Activated CD4-positive, alpha-beta memory T cell treated with anti-CD3 and anti-CD28 coated beads, Interleukin-2, amount 10 ng/mL, durations not matched to agents 7 days and 5 days (primary cell): ENCODE data around the gene ZFAND4. TPM values are rescaled to one million over a fixed set of nuclear protein-coding genes. Genes with fewer than 3 reads are reported as not detected.
"Not testable (repeated sequence)": the region's sequence is repeated elsewhere in the genome, so short reads cannot be mapped to it uniquely, and the experiment has no call there.

Experiments used
- CTCF ChIA-PET: fragments of 350-600 bp; sonication (Branson Sonifier 250); formaldehyde crosslinking; loops from one replicate; lab custom pipeline; 2021; ENCODE audit warnings: antibody characterized with exemption, inconsistent platforms; lab: Charles Lee
- POLR2A ChIA-PET: fragments of 350-600 bp; sonication (Branson Sonifier 250); formaldehyde crosslinking; loops from one replicate; lab custom pipeline; 2021; ENCODE audit warnings: antibody characterized with exemption; lab: Charles Lee
- DNase-seq: peaks from one replicate; pipeline ENCODE4 v3.0.0-alpha.2; 2020
- H3K27ac Mint-ChIP-seq: one replicate; pipeline ENCODE4 v1.8.0; 2021; ENCODE audit warnings: mild to moderate bottlenecking, mixed read lengths
- H3K27me3 Mint-ChIP-seq: one replicate; pipeline ENCODE4 v1.8.0; 2021; ENCODE audit warnings: mixed read lengths
- H3K36me3 Mint-ChIP-seq: one replicate; pipeline ENCODE4 v1.8.0; 2021; ENCODE audit warnings: low read depth, mixed read lengths
- H3K4me1 Mint-ChIP-seq: one replicate; pipeline ENCODE4 v1.8.0; 2021; ENCODE audit warnings: mixed read lengths
- H3K4me3 Mint-ChIP-seq: one replicate; pipeline ENCODE4 v1.8.0; 2021; ENCODE audit warnings: mild to moderate bottlenecking, mixed read lengths
- H3K9me3 Mint-ChIP-seq: one replicate; pipeline ENCODE4 v1.8.0; 2021; ENCODE audit warnings: mixed read lengths
- total RNA-seq, 2 experiments: library from RNA; stranded (reverse); gene quantifications; one replicate each; pipeline ENCODE4 v1.2.3, GENCODE V29; 2021

The ZFAND4 gene
- total RNA-seq, result 10 to 100 TPM; 19.6 to 19.7 TPM

- Mint-ChIP-seq H3K27ac (peak within 1 kb of the TSS; percentile 80), H3K4me3 (peak within 1 kb of the TSS; percentile 92), H3K27me3 (no peaks in the 10 kb centered on the region), H3K9me3 (no peaks in the 10 kb centered on the region), H3K36me3 (peaks cover 14% of the 10 kb centered on the region), H3K4me1 (peaks cover 33% of the 10 kb centered on the region)
- CTCF ChIA-PET, result interaction anchor here (0.5 to 3.1 kb wide), 5 partner anchors 10 to 437 kb away, joined by 3 to 22 read pairs (median 8); no protein-coding TSS in a partner anchor
- DNase-seq, result peak; percentile 96
- POLR2A ChIA-PET, result interaction anchor here (0.6 to 2.1 kb wide), 9 partner anchors 10 to 251 kb away, joined by 3 to 11 read pairs (median 5); partner anchors contain the start of gene WASHC2C
Observed at GRCh38 chr10:45672181-45673073, at the start of gene ZFAND4. Gene ZFAND4, minus strand, starts transcription at chr10:45672772. Its CDS starts 9,047 bp downstream, at chr10:45663725.

DNA sequence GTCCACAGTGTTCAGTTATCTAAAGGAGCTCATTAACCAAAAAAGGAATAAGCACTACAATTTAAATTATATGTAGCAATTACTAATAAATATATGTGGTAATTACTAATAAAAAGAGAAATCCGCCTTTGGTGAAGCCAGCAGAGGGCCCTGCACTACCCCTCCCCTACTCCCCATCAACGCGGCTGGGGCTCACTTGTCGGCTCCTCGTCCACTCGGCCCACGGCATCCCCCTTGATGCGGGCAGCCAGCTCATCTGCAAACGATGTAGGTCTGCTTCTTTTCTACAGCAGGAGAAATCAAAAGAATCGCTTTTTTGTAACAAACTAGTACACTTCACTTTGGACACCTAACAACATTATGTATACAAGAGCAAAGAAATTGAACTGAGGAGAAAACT, 48.9 kb upstream of the ZFAND4 start:
- H3K9me3 Mint-ChIP-seq, CTCF ChIA-PET, DNase-seq, POLR2A ChIA-PET, H3K36me3 Mint-ChIP-seq, H3K27me3 Mint-ChIP-seq, H3K27ac Mint-ChIP-seq, H3K4me1 Mint-ChIP-seq, H3K4me3 Mint-ChIP-seq: not testable (repeated sequence)

- CTCF ChIA-PET, H3K9me3 Mint-ChIP-seq: not testable (repeated sequence)
Observed at GRCh38 chr10:45717642-45718041, 45.1 kb upstream of the ZFAND4 start.

GRCh38 chr10:45717053-45717452, 44.5 kb upstream of the ZFAND4 start:
- H3K27ac Mint-ChIP-seq, H3K9me3 Mint-ChIP-seq, H3K36me3 Mint-ChIP-seq, H3K27me3 Mint-ChIP-seq, DNase-seq, CTCF ChIA-PET, POLR2A ChIA-PET, H3K4me1 Mint-ChIP-seq, H3K4me3 Mint-ChIP-seq: not testable (repeated sequence)

More at GRCh38 chr10:45717642-45718041, 45.1 kb upstream of the ZFAND4 start:
- H3K4me3 Mint-ChIP-seq, DNase-seq, H3K27ac Mint-ChIP-seq, H3K4me1 Mint-ChIP-seq, H3K27me3 Mint-ChIP-seq, H3K36me3 Mint-ChIP-seq, POLR2A ChIA-PET: not testable (repeated sequence)

DNA sequence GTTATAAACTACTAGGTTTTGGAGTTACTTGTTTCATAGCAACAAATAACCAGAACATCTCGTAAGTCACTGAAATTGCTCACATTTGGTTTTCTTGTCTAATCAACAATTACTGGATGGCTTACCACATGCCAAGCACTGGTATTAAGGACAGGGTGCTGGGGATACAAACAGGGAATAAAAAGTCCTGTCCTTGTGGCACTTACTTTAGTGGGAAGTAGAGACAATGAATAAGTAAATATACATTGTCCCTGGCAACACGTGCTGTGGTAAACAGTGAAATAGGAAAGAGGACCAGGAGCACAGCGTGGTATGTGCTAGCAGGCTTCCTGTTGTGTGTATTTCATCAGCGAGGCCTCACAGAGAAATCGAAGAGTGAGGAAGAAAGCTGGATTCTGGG, 38.7 kb upstream of the ZFAND4 start:
- H3K4me3 Mint-ChIP-seq, POLR2A ChIA-PET, DNase-seq, H3K36me3 Mint-ChIP-seq, H3K9me3 Mint-ChIP-seq, H3K27ac Mint-ChIP-seq, CTCF ChIA-PET, H3K27me3 Mint-ChIP-seq, H3K4me1 Mint-ChIP-seq: not testable (repeated sequence)

DNA sequence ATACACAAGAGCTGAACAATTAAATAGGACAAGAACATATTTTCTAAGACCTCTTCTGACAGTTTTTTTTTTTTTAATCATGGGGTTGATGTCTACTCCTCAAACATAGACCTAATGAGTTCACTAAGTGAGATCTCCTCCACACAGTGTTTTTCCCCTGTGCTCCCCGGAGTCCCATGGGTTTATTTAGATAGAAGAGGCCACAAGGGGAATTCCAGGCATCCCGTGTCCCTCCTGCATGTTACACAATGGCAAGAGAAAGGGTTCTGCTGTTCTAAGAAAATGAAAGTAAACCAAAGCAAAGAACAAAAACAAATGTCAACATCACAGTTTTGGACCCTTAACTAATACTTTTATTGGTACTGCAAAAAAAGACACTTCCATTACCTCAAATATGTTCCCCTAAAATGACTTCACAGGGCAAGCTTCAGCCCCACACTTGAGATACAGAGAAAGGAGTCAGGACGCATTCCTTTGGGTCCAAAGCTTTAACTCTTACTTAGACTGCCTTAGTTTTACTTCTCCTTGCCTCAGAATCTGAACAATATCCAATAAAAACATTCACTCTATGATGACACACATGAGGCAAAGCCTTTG, 37.7 kb upstream of the ZFAND4 start:
- POLR2A ChIA-PET, H3K36me3 Mint-ChIP-seq, H3K27ac Mint-ChIP-seq: not testable (repeated sequence)

GRCh38 chr10:45678467-45678866, 5.9 kb upstream of the ZFAND4 start:
- CTCF ChIA-PET, DNase-seq, H3K27me3 Mint-ChIP-seq, H3K4me3 Mint-ChIP-seq, H3K4me1 Mint-ChIP-seq, H3K27ac Mint-ChIP-seq, POLR2A ChIA-PET, H3K9me3 Mint-ChIP-seq, H3K36me3 Mint-ChIP-seq: not testable (repeated sequence)

More for the DNA sequence above, 37.7 kb upstream of the ZFAND4 start:
- H3K4me3 Mint-ChIP-seq, H3K9me3 Mint-ChIP-seq, DNase-seq, H3K4me1 Mint-ChIP-seq, CTCF ChIA-PET, H3K27me3 Mint-ChIP-seq: not testable (repeated sequence)

- POLR2A ChIA-PET, result no interaction called here
- Mint-ChIP-seq H3K9me3 (no peaks in the 10 kb centered on the region), H3K27me3 (no peaks in the 10 kb centered on the region), H3K27ac (no peak overlapping the region), H3K36me3 (peaks cover 12% of the 10 kb centered on the region), H3K4me1 (peaks cover 20% of the 10 kb centered on the region), H3K4me3 (no peak overlapping the region)
- DNase-seq, result no peak
- CTCF ChIA-PET, result interaction anchor here (1.0 kb wide), 1 partner anchor 9 kb away, joined by 3 read pairs; no protein-coding TSS in a partner anchor
Observed at GRCh38 chr10:45675388-45675787, 2.8 kb upstream of the ZFAND4 start.

DNA sequence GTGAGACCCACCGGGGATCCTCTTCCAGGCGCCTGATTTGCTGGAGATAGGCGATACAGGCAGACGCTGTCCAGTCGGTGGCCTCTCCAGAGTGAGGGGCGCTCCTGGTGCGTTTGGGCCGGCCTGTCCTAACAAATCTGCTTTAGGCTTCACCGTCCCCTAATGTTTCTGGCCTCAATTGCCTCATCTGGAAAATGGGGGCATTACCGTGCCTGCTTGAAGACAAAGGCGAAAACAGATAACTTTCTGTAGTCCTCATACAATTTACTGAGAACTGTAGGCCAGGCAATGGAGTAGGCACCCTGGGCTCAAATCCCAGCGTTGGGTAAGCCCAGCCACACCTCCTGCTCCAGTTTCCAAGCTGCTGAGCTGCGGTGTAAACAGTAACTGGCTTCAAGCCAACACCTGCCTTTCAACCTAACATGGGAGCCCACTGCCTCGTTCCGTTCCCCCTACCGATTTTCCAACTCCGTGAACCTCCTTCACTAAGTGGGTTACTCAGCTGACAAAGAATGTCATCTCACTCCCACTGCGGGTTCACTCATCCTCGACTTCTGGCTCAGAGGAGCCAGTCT, 589 bp upstream of the ZFAND4 start:
- Mint-ChIP-seq H3K4me1 (peaks cover 33% of the 10 kb centered on the region), H3K4me3 (peak overlapping the region; percentile 79), H3K36me3 (peaks cover 14% of the 10 kb centered on the region), H3K27me3 (no peaks in the 10 kb centered on the region), H3K9me3 (no peaks in the 10 kb centered on the region), H3K27ac (no peak overlapping the region)
- ChIA-PET CTCF (interaction anchor here (0.5 to 3.1 kb wide), 3 partner anchors 11 to 437 kb away, joined by 3 to 22 read pairs (median 8); no protein-coding TSS in a partner anchor), POLR2A (interaction anchor here (1.3 to 2.1 kb wide), 4 partner anchors 92 to 252 kb away, joined by 3 to 11 read pairs (median 4); no protein-coding TSS in a partner anchor)
- no peak for DNase-seq

GRCh38 chr10:45671300-45671699, 1.3 kb downstream of the ZFAND4 start:
- H3K27ac Mint-ChIP-seq, result peak overlapping the region; percentile 77
- POLR2A ChIA-PET, result interaction anchor here (0.7 to 2.1 kb wide), 6 partner anchors 8 to 206 kb away, joined by 3 to 11 read pairs (median 5); partner anchors contain the start of gene WASHC2C

DNA sequence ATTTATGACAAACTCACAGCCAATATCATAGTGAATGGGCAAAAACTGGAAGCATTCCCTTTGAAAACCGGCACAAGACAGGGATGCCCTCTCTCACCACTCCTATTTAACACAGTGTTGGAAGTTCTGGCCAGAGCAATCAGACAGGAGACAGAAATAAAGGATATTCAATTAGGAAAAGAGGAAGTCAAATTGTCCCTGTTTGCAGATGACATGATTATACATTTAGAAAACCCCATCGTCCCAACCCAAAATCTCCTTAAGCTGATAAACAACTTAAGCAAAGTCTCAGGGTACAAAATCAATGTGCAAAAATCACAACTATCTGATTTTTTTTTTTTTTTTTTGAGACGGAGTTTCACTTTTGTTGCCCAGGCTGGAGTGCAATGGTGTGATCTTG, 2.7 kb downstream of the ZFAND4 start:
- peaks cover 16% of the 10 kb centered on the region for H3K36me3 Mint-ChIP-seq
- H3K27ac Mint-ChIP-seq, DNase-seq, H3K9me3 Mint-ChIP-seq, H3K27me3 Mint-ChIP-seq, H3K4me3 Mint-ChIP-seq, POLR2A ChIA-PET: not testable (repeated sequence)
- CTCF ChIA-PET, result interaction anchor here (1.0 kb wide), 1 partner anchor 423 kb away, joined by 3 read pairs; no protein-coding TSS in a partner anchor
- H3K4me1 Mint-ChIP-seq, result peaks cover 33% of the 10 kb centered on the region

More at GRCh38 chr10:45671300-45671699, 1.3 kb downstream of the ZFAND4 start:
- Mint-ChIP-seq H3K4me1 (peaks cover 33% of the 10 kb centered on the region), H3K4me3 (peak overlapping the region; percentile 92), H3K36me3 (peaks cover 14% of the 10 kb centered on the region)
- CTCF ChIA-PET, result interaction anchor here (0.9 to 3.1 kb wide), 4 partner anchors 9 to 436 kb away, joined by 5 to 22 read pairs (median 10); no protein-coding TSS in a partner anchor
- not testable (repeated sequence) for DNase-seq, H3K9me3 Mint-ChIP-seq, H3K27me3 Mint-ChIP-seq

DNA sequence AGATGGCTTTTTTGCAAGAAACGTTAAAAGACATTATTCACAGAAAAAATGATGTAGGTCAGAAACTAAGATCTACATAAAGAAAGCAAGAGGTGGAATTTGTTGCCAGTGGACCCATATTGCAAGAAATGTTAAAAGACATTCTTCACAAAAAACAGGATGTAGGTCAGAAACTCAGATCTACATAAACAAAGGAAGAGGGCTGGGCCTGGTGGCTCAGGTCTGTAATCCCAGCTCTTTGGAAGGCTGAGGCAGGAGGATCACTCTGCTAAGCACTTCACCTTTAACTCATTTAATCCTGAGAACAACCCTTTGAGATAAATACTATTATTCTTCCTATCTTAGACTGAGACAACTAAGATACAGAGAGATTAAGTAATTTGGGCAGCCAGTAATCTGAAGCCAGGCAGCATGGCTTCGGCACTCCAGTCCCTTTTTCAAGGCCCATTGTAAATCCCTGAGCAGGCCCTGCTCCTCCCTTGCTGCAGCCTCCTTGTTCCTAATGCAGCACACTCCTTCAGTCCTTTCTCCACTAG, 11.6 kb downstream of the ZFAND4 start:
- ChIA-PET CTCF (no interaction called here), POLR2A (no interaction called here)
- Mint-ChIP-seq H3K4me3 (no peak overlapping the region), H3K27ac (peak overlapping the region; percentile 29), H3K36me3 (peaks cover 55% of the 10 kb centered on the region), H3K4me1 (peaks cover 34% of the 10 kb centered on the region), H3K9me3 (peaks cover 5% of the 10 kb centered on the region), H3K27me3 (no peaks in the 10 kb centered on the region)
- DNase-seq, result no peak
